GM19328 (cell line): ENCODE measurements around the gene SNRNP48.

Experiments used
- ATAC-seq: cut with Tn5 transposase; IDR thresholded peaks from one replicate; pipeline ENCODE4 v1.9.1; 2021; ENCODE audit warnings: mild to moderate bottlenecking, moderate library complexity; ENCODE audit not compliant: unreplicated experiment

The SNRNP48 gene

GRCh38 chr6:7559196-7559595 is 30.8 kb upstream of the SNRNP48 start:
- ATAC-seq = no peak

- ATAC-seq = no peak
Measured at GRCh38 chr6:7559651-7560385, 30.2 kb upstream of the SNRNP48 start.

- no peak for ATAC-seq
Measured at GRCh38 chr6:7561153-7561964, 28.6 kb upstream of the SNRNP48 start.

- ATAC-seq = no peak
Measured at GRCh38 chr6:7562769-7563168, 27.2 kb upstream of the SNRNP48 start.

- no peak for ATAC-seq
Measured at GRCh38 chr6:7566107-7566506, 23.9 kb upstream of the SNRNP48 start.

- no peak for ATAC-seq
Measured at GRCh38 chr6:7566617-7567173, 23.3 kb upstream of the SNRNP48 start.

- no peak for ATAC-seq
Measured at GRCh38 chr6:7568021-7568420, 22.0 kb upstream of the SNRNP48 start.

- ATAC-seq = no peak
Measured at GRCh38 chr6:7569082-7569481, 20.9 kb upstream of the SNRNP48 start.

- ATAC-seq = no peak
Measured at GRCh38 chr6:7572213-7572943, 17.6 kb upstream of the SNRNP48 start.

GRCh38 chr6:7574500-7574899 is 15.5 kb upstream of the SNRNP48 start:
- no peak for ATAC-seq

GRCh38 chr6:7578516-7578915 is 11.5 kb upstream of the SNRNP48 start:
- no peak for ATAC-seq

GRCh38 chr6:7578931-7579330 is 11.1 kb upstream of the SNRNP48 start:
- no peak for ATAC-seq

- ATAC-seq = no peak
Measured at GRCh38 chr6:7579851-7580250, 10.1 kb upstream of the SNRNP48 start.

- no peak for ATAC-seq
Measured at GRCh38 chr6:7580537-7580926, 9.5 kb upstream of the SNRNP48 start.

GRCh38 chr6:7580927-7581618 is 8.9 kb upstream of the SNRNP48 start:
- no peak for ATAC-seq

- ATAC-seq = no peak
Measured at GRCh38 chr6:7585287-7585930, 4.6 kb upstream of the SNRNP48 start.

GRCh38 chr6:7587631-7588100 is 2.3 kb upstream of the SNRNP48 start:
- no peak for ATAC-seq

- no peak for ATAC-seq
Measured at GRCh38 chr6:7588506-7588905, 1.5 kb upstream of the SNRNP48 start.

GRCh38 chr6:7589221-7589620 is 777 bp upstream of the SNRNP48 start:
- ATAC-seq = no peak

- ATAC-seq = no peak
Measured at GRCh38 chr6:7590918-7591302, 912 bp downstream of the SNRNP48 start.
